Neuronal stem cell (in vitro differentiated cells): Measurements from ENCODE around the gene PIGN.

Experiments
- DNase-seq: peaks from one replicate; pipeline ENCODE4 v3.0.0-alpha.2; 2013; ENCODE audit warnings: low spot score
- H2AFZ ChIP-seq: one replicate; pipeline ENCODE4 v1.6.1; 2013; ENCODE audit warnings: mild to moderate bottlenecking, low read length, inconsistent platforms
- H2AK5ac ChIP-seq: 2 replicates; pipeline ENCODE4 v1.6.1; 2013; ENCODE audit warnings: low read depth, mild to moderate bottlenecking, inconsistent platforms, low read length, moderate library complexity, mixed read lengths
- H2BK120ac ChIP-seq: 2 replicates; pipeline ENCODE4 v1.6.1; 2013; ENCODE audit warnings: low read depth, mild to moderate bottlenecking, inconsistent platforms, low read length, moderate library complexity, mixed read lengths
- H2BK12ac ChIP-seq: one replicate; pipeline ENCODE4 v1.6.1; 2013; ENCODE audit warnings: low read length, inconsistent platforms
- H2BK15ac ChIP-seq: 2 replicates; pipeline ENCODE4 v1.6.1; 2013; ENCODE audit warnings: mild to moderate bottlenecking, low read length, inconsistent platforms, mixed read lengths
- H2BK5ac ChIP-seq: one replicate; pipeline ENCODE4 v1.6.1; 2013; ENCODE audit warnings: inconsistent platforms, mild to moderate bottlenecking, low read length, moderate library complexity
- H3K14ac ChIP-seq: one replicate; pipeline ENCODE4 v1.6.1; 2013; ENCODE audit warnings: low read length, inconsistent platforms
- H3K18ac ChIP-seq: 2 replicates; pipeline ENCODE4 v1.6.1; 2013; ENCODE audit warnings: low read length, inconsistent platforms
- H3K23ac ChIP-seq: 2 replicates; pipeline ENCODE4 v1.6.1; 2013; ENCODE audit warnings: low read depth, mild to moderate bottlenecking, mixed read lengths, low read length, inconsistent platforms; ENCODE audit not compliant: poor library complexity
- H3K27ac ChIP-seq: replicated peaks from 3 replicates; pipeline ENCODE4 v1.5.1; 2013; ENCODE audit warnings: low read length, inconsistent platforms
- H3K27me3 ChIP-seq, 3 experiments: 2 replicates each; pipeline ENCODE4 v1.6.1; 2013; ENCODE audit warnings: low read length in 3 of 3, mild to moderate bottlenecking in 2 of 3, inconsistent platforms in 1 of 3, low read depth in 1 of 3, mixed read lengths in 1 of 3, moderate library complexity in 1 of 3; ENCODE audit not compliant: control insufficient read depth in 3 of 3, insufficient read depth in 3 of 3
- H3K36me3 ChIP-seq, 2 donors: replicated peaks in 1 of 2; 2 replicates each; pipeline ENCODE4 v1.6.1; 2013; ENCODE audit warnings: low read length in 2 of 2; ENCODE audit not compliant: control insufficient read depth in 2 of 2, insufficient read depth in 2 of 2
- H3K4ac ChIP-seq: 2 replicates; pipeline ENCODE4 v1.6.1; 2013; ENCODE audit warnings: inconsistent platforms, mild to moderate bottlenecking, low read length, moderate library complexity
- H3K4me1 ChIP-seq, 2 donors: 1 replicate in 1 of 2; 2 replicates in 1 of 2; pipeline ENCODE4 v1.6.1; 2013; ENCODE audit warnings: low read length in 2 of 2, low read depth in 1 of 2; ENCODE audit not compliant: control insufficient read depth in 2 of 2, insufficient read depth in 1 of 2
- H3K4me2 ChIP-seq: one replicate; pipeline ENCODE4 v1.6.1; 2013; ENCODE audit warnings: mild to moderate bottlenecking, low read length, inconsistent platforms; ENCODE audit not compliant: insufficient read depth, poor library complexity, severe bottlenecking
- H3K4me3 ChIP-seq, 2 donors: 2 replicates each; pipeline ENCODE4 v1.5.1; 2013; ENCODE audit warnings: low read length in 2 of 2, mild to moderate bottlenecking in 2 of 2, inconsistent platforms in 1 of 2, moderate library complexity in 1 of 2
- H3K79me1 ChIP-seq: one replicate; pipeline ENCODE4 v1.6.1; 2013; ENCODE audit warnings: low read depth, mild to moderate bottlenecking, inconsistent platforms, low read length, moderate library complexity
- H3K9ac ChIP-seq: one replicate; pipeline ENCODE4 v1.6.1; 2013; ENCODE audit warnings: mild to moderate bottlenecking, low read depth, low read length, inconsistent platforms; ENCODE audit not compliant: poor library complexity
- H3K9me3 ChIP-seq, 2 donors: replicated peaks in 1 of 2; 2 replicates each; pipeline versions ENCODE3 to v1.6.1; 2013; ENCODE audit warnings: low read length in 2 of 2, mild to moderate bottlenecking in 2 of 2, inconsistent platforms in 1 of 2, low read depth in 1 of 2, mixed read lengths in 1 of 2, moderate library complexity in 1 of 2; ENCODE audit not compliant: control insufficient read depth in 2 of 2, insufficient read depth in 1 of 2
- H4K8ac ChIP-seq: one replicate; pipeline ENCODE4 v1.6.1; 2013; ENCODE audit warnings: low read depth, mild to moderate bottlenecking, inconsistent platforms, low read length, moderate library complexity
- H4K91ac ChIP-seq: one replicate; pipeline ENCODE4 v1.6.1; 2013; ENCODE audit warnings: low read length, low read depth, mild to moderate bottlenecking, inconsistent platforms; ENCODE audit not compliant: poor library complexity
- WGBS, 2 donors: extraction: QIAGEN DNeasy Blood & Tissue Kit; methylation state at CpG; one replicate each; pipeline ENCODE4 v1.1.7; 2013; ENCODE audit warnings: missing lambda C conversion rate in 2 of 2, mixed read lengths in 1 of 2; ENCODE audit not compliant: insufficient read length in 2 of 2, insufficient replicate concordance in 1 of 2; ENCODE audit errors: extremely low coverage in 2 of 2; 5-methylcytosine and 5-hydroxymethylcytosine counted together

Gene PIGN

GRCh38 chr18:62196079-62196478 lies 9.2 kb upstream of the PIGN start:
- Histone ChIP-seq H3K27me3 (no peaks in the 10 kb centered on the region), H2BK5ac (no peak overlapping the region), H3K36me3 (no peaks in the 10 kb centered on the region), H2BK120ac (no peak overlapping the region), H2BK12ac (no peak overlapping the region), H3K4ac (no peak overlapping the region), H4K91ac (no peak overlapping the region), H2AK5ac (no peak overlapping the region), H3K18ac (no peak overlapping the region), H4K8ac (no peak overlapping the region), H3K4me2 (no peak overlapping the region), H3K9ac (no peak overlapping the region), H3K27ac (no peak overlapping the region), H3K4me1 (no peaks in the 10 kb centered on the region), H2BK15ac (no peak overlapping the region), H3K79me1 (peaks cover 3% of the 10 kb centered on the region), H3K14ac (no peak overlapping the region), H3K23ac (no peak overlapping the region), H3K4me3 (no peak overlapping the region), H2AFZ (no peak overlapping the region), H3K9me3 (peaks cover 0 to 8% of the 10 kb centered on the region in 2 donors)
- WGBS, 2 donors = no CpG with 5 or more reads among the region's 7 CpGs
- DNase-seq = no peak

GRCh38 chr18:62189208-62189607 lies 2.4 kb upstream of the PIGN start:
- no peak overlapping the region for H3K18ac ChIP-seq
- H3K4ac ChIP-seq = no peak overlapping the region
- H3K23ac ChIP-seq = no peak overlapping the region
- H2AK5ac ChIP-seq = no peak overlapping the region
- H4K8ac ChIP-seq = no peak overlapping the region
- no peak overlapping the region for H3K4me2 ChIP-seq
- peaks cover 0 to 3% of the 10 kb centered on the region in 2 donors for H3K36me3 ChIP-seq
- H2AFZ ChIP-seq = no peak overlapping the region
- no peak overlapping the region for H2BK5ac ChIP-seq
- H2BK120ac ChIP-seq = no peak overlapping the region
- no peak overlapping the region for H4K91ac ChIP-seq
- no CpG with 5 or more reads among the region's 2 CpGs for WGBS, 2 donors
- H3K4me3 ChIP-seq = peak overlapping the region in 1 of 2 donors; percentile 100
- H2BK12ac ChIP-seq = no peak overlapping the region
- peaks cover 0 to 6% of the 10 kb centered on the region in 2 donors for H3K4me1 ChIP-seq
- H3K9ac ChIP-seq = no peak overlapping the region
- peaks cover 0 to 13% of the 10 kb centered on the region in 2 donors for H3K9me3 ChIP-seq
- DNase-seq = no peak
- H3K27ac ChIP-seq = no peak overlapping the region
- peaks cover 9% of the 10 kb centered on the region for H3K79me1 ChIP-seq
- H3K27me3 ChIP-seq = no peaks in the 10 kb centered on the region
- H3K14ac ChIP-seq = no peak overlapping the region
- H2BK15ac ChIP-seq = no peak overlapping the region

- WGBS, 2 donors = no CpG with 5 or more reads among the region's 54 CpGs
- peak; percentile 30 for DNase-seq
- Histone ChIP-seq H3K9me3 (peaks cover 0 to 13% of the 10 kb centered on the region in 2 donors), H3K14ac (peak overlapping the region; percentile 98), H2BK5ac (peak overlapping the region; percentile 82), H3K4ac (no peak overlapping the region), H3K23ac (peak overlapping the region; percentile 93), H4K8ac (peak overlapping the region; percentile 65), H2AFZ (peak overlapping the region; percentile 98), H3K4me3 (peak overlapping the region; percentile 99 to 100), H3K9ac (peak overlapping the region; percentile 99), H3K4me1 (peaks cover 0 to 6% of the 10 kb centered on the region in 2 donors), H4K91ac (no peak overlapping the region), H3K79me1 (peaks cover 9% of the 10 kb centered on the region), H3K27me3 (no peaks in the 10 kb centered on the region), H3K4me2 (peak overlapping the region; percentile 71), H3K27ac (peak overlapping the region; percentile 91), H3K36me3 (peaks cover 0 to 3% of the 10 kb centered on the region in 2 donors), H2BK120ac (no peak overlapping the region), H2BK12ac (peak overlapping the region; percentile 6), H2AK5ac (peak overlapping the region; percentile 92), H2BK15ac (peak overlapping the region; percentile 71), H3K18ac (peak overlapping the region; percentile 98)
Observed at GRCh38 chr18:62187543-62188510, 971 bp upstream of the PIGN start.

- peaks cover 0 to 6% of the 10 kb centered on the region in 2 donors for H3K4me1 ChIP-seq
- H3K27ac ChIP-seq = peak overlapping the region; percentile 78
- H3K9me3 ChIP-seq = peaks cover 0 to 9% of the 10 kb centered on the region in 2 donors
- peaks cover 0 to 3% of the 10 kb centered on the region in 2 donors for H3K36me3 ChIP-seq
- H2AK5ac ChIP-seq = no peak overlapping the region
- peak; percentile 79 for DNase-seq
- H3K79me1 ChIP-seq = peaks cover 7% of the 10 kb centered on the region
- H3K4ac ChIP-seq = no peak overlapping the region
- peak overlapping the region; percentile 13 for H3K9ac ChIP-seq
- H3K4me2 ChIP-seq = peak overlapping the region; percentile 85
- H3K27me3 ChIP-seq = no peaks in the 10 kb centered on the region
- H2BK15ac ChIP-seq = no peak overlapping the region
- H3K4me3 ChIP-seq = peak overlapping the region; percentile 94 to 100
- H2BK12ac ChIP-seq = no peak overlapping the region
- H2BK5ac ChIP-seq = no peak overlapping the region
- no peak overlapping the region for H3K23ac ChIP-seq
- no peak overlapping the region for H2BK120ac ChIP-seq
- H3K14ac ChIP-seq = no peak overlapping the region
- H4K91ac ChIP-seq = no peak overlapping the region
- peak overlapping the region; percentile 90 for H2AFZ ChIP-seq
- H4K8ac ChIP-seq = no peak overlapping the region
- H3K18ac ChIP-seq = peak overlapping the region; percentile 15
- no CpG with 5 or more reads among the region's 12 CpGs for WGBS, 2 donors
Observed at GRCh38 chr18:62186499-62186773, 420 bp downstream of the PIGN start.
